HG03521 (cell line): ENCODE results near the gene THAP3.
A peak's percentile ranks its signal among the peaks of the same experiment; 100 is the strongest.

Experiments
- ATAC-seq: cut with Tn5 transposase; IDR thresholded peaks from one replicate; pipeline ENCODE4 v1.9.1; 2021; ENCODE audit warnings: mild to moderate bottlenecking, moderate library complexity; ENCODE audit not compliant: unreplicated experiment

Gene THAP3

GRCh38 chr1:6603915-6604558 is 20.6 kb upstream of the THAP3 start:
- no peak for ATAC-seq

- peak; percentile 23 for ATAC-seq
Measured at GRCh38 chr1:6612641-6613360, 11.9 kb upstream of the THAP3 start.

GRCh38 chr1:6613361-6614018 is 11.2 kb upstream of the THAP3 start, which contains the start of gene PHF13:
Gene PHF13 (plus strand): TSS chr1:6613731. CDS start chr1:6614067, 336 bp downstream.
- ATAC-seq = peak; percentile 93

- ATAC-seq = no peak
Measured at GRCh38 chr1:6614019-6614928, 10.4 kb upstream of the THAP3 start.

GRCh38 chr1:6614929-6615785 is 9.5 kb upstream of the THAP3 start:
- no peak for ATAC-seq

- ATAC-seq = no peak
Measured at GRCh38 chr1:6619045-6619444, 5.6 kb upstream of the THAP3 start.

- ATAC-seq = no peak
Measured at GRCh38 chr1:6621429-6622391, 3.0 kb upstream of the THAP3 start.

GRCh38 chr1:6622396-6623152 is 2.1 kb upstream of the THAP3 start:
- no peak for ATAC-seq

- no peak for ATAC-seq
Measured at GRCh38 chr1:6623269-6623965, 1.3 kb upstream of the THAP3 start.

- ATAC-seq = no peak
Measured at GRCh38 chr1:6625584-6626149, 999 bp downstream of the THAP3 start.

- ATAC-seq = no peak
Measured at GRCh38 chr1:6627031-6627430, 2.4 kb downstream of the THAP3 start.

- ATAC-seq = no peak
Measured at GRCh38 chr1:6627841-6628545, 3.3 kb downstream of the THAP3 start.

- no peak for ATAC-seq
Measured at GRCh38 chr1:6628971-6629479, 4.4 kb downstream of the THAP3 start.

GRCh38 chr1:6630027-6630426 is 5.4 kb downstream of the THAP3 start:
- ATAC-seq = no peak

- ATAC-seq = no peak
Measured at GRCh38 chr1:6631058-6631457, 6.4 kb downstream of the THAP3 start.
